Transverse colon (tissue), 3 donors: ENCODE measurements around the gene METAP2.

Experiments used
- POLR2A ChIP-seq: fragments of 450-650 bp; IDR thresholded peaks from one replicate; pipeline ENCODE4 v1.6.1; 2016; ENCODE audit warnings: antibody characterized with exemption, mild to moderate bottlenecking, moderate library complexity
- TF ChIP-seq, protein P1 (sequence below), 5 experiments: fragments of 200-600 bp in 3 of 5; fragments of 450-650 bp in 2 of 5; sonication (generic) in 3 of 5; IDR thresholded peaks; 1 replicate in 2 of 5; 2 replicates in 3 of 5; pipeline ENCODE4 v1.5.1; 2016 to 2017; ENCODE audit warnings: antibody characterized with exemption in 5 of 5, inconsistent platforms in 3 of 5, mild to moderate bottlenecking in 2 of 5, moderate library complexity in 1 of 5

DNA sequence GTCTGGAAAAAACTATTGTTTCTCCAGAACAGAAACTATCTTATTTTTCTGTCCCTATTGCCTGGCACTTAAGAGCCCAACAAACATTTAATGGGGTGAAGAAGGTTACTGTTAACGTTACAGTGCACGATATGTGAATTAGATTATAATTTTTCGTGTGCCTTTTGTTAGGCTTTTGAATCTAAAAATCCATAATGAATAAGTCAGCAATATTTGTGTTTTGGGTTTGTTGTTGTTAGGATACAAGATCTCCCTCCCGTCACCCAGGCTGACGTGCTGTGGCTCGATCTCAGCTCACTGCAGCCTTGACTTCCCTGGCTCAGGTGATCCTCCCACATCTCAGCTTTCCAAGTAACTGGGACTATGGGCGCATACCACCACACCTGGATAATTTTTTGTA lies 7.9 kb downstream of the METAP2 start:
- no peak for TF ChIP-seq POLR2A
- TF ChIP-seq, protein P1, sequence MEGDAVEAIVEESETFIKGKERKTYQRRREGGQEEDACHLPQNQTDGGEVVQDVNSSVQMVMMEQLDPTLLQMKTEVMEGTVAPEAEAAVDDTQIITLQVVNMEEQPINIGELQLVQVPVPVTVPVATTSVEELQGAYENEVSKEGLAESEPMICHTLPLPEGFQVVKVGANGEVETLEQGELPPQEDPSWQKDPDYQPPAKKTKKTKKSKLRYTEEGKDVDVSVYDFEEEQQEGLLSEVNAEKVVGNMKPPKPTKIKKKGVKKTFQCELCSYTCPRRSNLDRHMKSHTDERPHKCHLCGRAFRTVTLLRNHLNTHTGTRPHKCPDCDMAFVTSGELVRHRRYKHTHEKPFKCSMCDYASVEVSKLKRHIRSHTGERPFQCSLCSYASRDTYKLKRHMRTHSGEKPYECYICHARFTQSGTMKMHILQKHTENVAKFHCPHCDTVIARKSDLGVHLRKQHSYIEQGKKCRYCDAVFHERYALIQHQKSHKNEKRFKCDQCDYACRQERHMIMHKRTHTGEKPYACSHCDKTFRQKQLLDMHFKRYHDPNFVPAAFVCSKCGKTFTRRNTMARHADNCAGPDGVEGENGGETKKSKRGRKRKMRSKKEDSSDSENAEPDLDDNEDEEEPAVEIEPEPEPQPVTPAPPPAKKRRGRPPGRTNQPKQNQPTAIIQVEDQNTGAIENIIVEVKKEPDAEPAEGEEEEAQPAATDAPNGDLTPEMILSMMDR (IDR thresholded peaks at IDR 0.05): no peak
